GM11168 (cell line): ENCODE data around the gene PASK.

Source experiments
- in situ Hi-C: fragments of 300-500 bp; cut with MboI; formaldehyde crosslinking; loops from one replicate; pipeline ENCODE4 v1.12.0; 2022; ENCODE audit warnings: low sequenced_read_pairs; ENCODE audit not compliant: unreplicated experiment

PASK gene

GRCh38 chr2:241088791-241089732 is 60.2 kb downstream of the PASK start:
- in situ Hi-C loops, result no loop called here

- in situ Hi-C loops, result no loop called here
Observed at GRCh38 chr2:241088376-241088775, 60.9 kb downstream of the PASK start.

GRCh38 chr2:241087420-241088268 is 61.6 kb downstream of the PASK start:
- in situ Hi-C loops, result no loop called here

GRCh38 chr2:241084856-241085444 is 64.3 kb downstream of the PASK start:
- in situ Hi-C loops, result no loop called here

- in situ Hi-C loops, result no loop called here
Observed at GRCh38 chr2:241083091-241083415, 66.2 kb downstream of the PASK start.

GRCh38 chr2:241082341-241083090 is 66.8 kb downstream of the PASK start:
- in situ Hi-C loops, result no loop called here

- in situ Hi-C loops, result no loop called here
Observed at GRCh38 chr2:241081643-241082340, 67.5 kb downstream of the PASK start.

GRCh38 chr2:241081190-241081642 is 68.1 kb downstream of the PASK start:
- in situ Hi-C loops, result no loop called here

- in situ Hi-C loops, result no loop called here
Observed at GRCh38 chr2:241080405-241081189, 68.7 kb downstream of the PASK start.

- in situ Hi-C loops, result no loop called here
Observed at GRCh38 chr2:241074901-241075540, 74.3 kb downstream of the PASK start.

GRCh38 chr2:241074065-241074818 is 75.0 kb downstream of the PASK start:
- in situ Hi-C loops, result no loop called here

GRCh38 chr2:241073166-241074064 is 75.9 kb downstream of the PASK start:
- in situ Hi-C loops, result no loop called here

- in situ Hi-C loops, result no loop called here
Observed at GRCh38 chr2:241072553-241073165, 76.6 kb downstream of the PASK start.

GRCh38 chr2:241072151-241072550 is 77.1 kb downstream of the PASK start:
- in situ Hi-C loops, result no loop called here

- in situ Hi-C loops, result no loop called here
Observed at GRCh38 chr2:241071677-241072111, 77.6 kb downstream of the PASK start.
